Cardiac septum (tissue), 1 donor: ENCODE data around the gene SGCE. TPM values are rescaled to one million over a fixed set of nuclear protein-coding genes. Genes with fewer than 3 reads are reported as not detected.
"Not testable (repeated sequence)": the region's sequence is repeated elsewhere in the genome, so short reads cannot be mapped to it uniquely, and the experiment has no call there.

ENCODE experiments used
- DNase-seq: peaks from one replicate; pipeline ENCODE4 v3.0.0-alpha.2; 2020; ENCODE audit warnings: low spot score
- intact Hi-C: fragments of 100-400 bp; cut with DNase I; formaldehyde crosslinking; loops from one replicate; pipeline ENCODE4 v1.14.0; 2022
- long read RNA-seq: library from polyadenylated mRNA; unstranded; transcript quantifications from one replicate; pipeline ENCODE4 v2.0.0, GENCODE V29; 2021
- total RNA-seq: library from RNA; stranded (reverse); fragmentation: NEBNext Ultra II Directional; extraction: Animal tissue kit (Norgen Biotek cat#: 25700); gene quantifications from one replicate; pipeline ENCODE4 v1.2.1, GENCODE V29; 2021
- donor health status: DM: no; HTN: no; CAD: no.

SGCE gene
- 27.7 TPM for total RNA-seq
- long read RNA-seq, transcript SGCE-299 (11 exons, 1,614 nt) = major isoform, 14 of 31 reads
- long read RNA-seq, partial matches to known transcripts = 6 of 31 reads
- long read RNA-seq, other reads (novel, unspliced or antisense) = 5 of 31 reads

- intact Hi-C loops = loop anchor here (5.0 to 10.0 kb wide), 3 partner anchors 144 to 361 kb away; no protein-coding TSS in a partner anchor
- peak; percentile 81 for DNase-seq
Observed at GRCh38 chr7:94655848-94656657, at the start of gene SGCE. Gene SGCE, minus strand, starts transcription at chr7:94656133. Its CDS starts 35 bp downstream, at chr7:94656098.

DNA sequence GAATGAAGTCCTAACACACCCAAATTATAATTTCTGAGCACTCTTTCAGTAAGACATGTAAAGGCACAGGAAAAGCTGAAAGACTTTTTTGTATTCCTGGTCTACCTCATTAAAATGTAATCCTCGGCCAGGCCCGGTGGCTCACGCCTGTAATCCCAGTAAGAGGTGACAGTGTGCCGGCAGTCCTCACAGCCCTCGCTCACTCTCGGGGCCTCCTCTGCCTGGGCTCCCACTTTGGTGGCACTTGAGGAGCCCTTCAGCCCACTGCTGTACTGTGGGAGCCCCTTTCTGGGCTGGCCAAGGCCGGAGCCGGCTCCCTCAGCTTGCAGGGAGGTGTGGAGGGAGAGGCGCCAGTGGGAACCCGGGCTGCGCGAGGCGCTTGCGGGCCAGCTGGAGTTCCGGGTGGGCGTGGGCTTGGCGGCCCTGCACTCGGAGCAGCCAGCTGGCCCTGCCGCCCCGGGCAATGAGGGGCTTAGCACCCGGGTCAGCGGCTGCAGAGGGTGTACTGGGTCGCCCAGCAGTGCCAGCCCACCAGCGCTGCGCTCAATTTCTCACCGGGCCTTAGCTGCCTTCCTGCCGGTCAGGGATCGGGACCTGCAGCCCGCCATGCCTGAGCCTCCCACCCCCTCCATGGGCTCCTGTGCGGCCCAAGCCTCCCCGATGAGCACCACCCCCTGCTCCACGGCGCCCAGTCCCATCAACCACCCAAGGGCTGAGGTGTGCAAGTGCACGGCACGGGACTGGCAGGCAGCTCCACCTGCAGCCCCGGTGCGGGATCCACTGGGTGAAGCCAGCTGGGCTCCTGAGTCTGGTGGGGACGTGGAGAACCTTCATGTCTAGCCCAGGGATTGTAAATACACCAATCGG is 49.5 kb upstream of the SGCE start:
- intact Hi-C loops, DNase-seq: not testable (repeated sequence)

GRCh38 chr7:94701555-94701973 is 45.6 kb upstream of the SGCE start:
- intact Hi-C loops = no loop called here

GRCh38 chr7:94700926-94701554 is 45.1 kb upstream of the SGCE start:
- DNase-seq = no peak
- intact Hi-C loops = no loop called here

More at GRCh38 chr7:94701555-94701973, 45.6 kb upstream of the SGCE start:
- no peak for DNase-seq

DNA sequence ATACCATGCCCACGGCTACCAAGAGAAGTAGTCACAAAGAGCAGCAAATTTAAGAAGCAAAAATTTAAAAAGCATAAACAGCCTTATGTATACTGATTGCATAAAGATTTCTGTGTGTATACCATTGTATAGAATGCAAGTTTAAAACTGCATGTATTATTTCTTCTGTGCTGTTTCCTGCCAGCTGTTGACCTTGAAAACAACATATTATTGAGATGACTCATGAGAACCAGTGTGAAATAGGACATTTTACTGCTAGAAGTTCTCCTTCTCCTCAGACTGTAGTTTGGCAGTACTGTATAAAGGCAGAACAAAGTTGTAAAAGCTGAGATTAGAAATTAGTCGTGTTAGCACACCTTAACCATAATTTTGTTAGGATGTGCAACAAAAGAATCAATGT is 42.3 kb upstream of the SGCE start:
- intact Hi-C loops = no loop called here
- DNase-seq = no peak

DNA sequence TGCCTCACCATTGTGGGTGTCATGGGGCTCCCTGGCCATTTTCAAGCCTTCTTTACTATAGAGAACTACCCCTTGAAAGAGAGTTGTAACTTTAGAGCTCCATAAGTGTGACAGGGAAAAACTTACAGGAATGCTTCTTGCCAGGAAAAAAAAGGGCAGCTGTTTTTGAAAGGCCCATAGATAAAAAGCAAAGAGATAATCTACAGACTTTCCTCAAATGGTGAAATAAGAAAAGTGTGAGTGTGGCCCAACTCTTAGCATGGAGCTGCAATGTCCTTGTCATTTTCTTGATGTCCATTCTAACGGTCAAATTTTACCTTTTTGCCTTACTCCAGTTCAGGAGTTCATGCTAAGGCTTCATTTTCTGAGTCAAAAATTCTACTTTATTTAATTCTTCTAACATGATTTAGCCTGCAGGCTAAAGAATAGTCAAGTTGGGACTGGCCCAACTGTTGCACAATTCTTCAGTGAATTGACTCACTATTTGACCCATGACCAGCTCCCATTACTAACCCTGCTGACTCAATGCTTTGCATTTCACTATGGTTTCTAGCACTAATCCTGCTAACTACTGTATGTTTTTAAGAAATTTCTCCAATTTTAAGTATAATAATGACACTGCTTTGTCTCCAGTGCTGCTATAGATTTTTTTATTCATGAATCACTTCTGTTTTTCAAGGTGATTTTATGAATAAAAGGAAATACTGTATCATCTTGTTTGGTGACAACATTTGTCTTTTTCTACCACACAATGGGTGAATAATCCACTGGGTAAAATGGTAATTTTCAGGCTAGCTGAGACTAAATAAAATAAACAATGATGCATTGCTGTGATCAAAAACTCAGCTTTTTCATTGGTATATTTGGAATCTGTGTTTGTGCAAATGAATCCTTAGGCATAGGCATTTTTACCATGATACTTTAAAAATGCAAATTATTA is 41.4 kb upstream of the SGCE start:
- DNase-seq = no peak
- intact Hi-C loops = no loop called here

GRCh38 chr7:94687810-94688209 is 31.9 kb upstream of the SGCE start:
- intact Hi-C loops = no loop called here
- no peak for DNase-seq

DNA sequence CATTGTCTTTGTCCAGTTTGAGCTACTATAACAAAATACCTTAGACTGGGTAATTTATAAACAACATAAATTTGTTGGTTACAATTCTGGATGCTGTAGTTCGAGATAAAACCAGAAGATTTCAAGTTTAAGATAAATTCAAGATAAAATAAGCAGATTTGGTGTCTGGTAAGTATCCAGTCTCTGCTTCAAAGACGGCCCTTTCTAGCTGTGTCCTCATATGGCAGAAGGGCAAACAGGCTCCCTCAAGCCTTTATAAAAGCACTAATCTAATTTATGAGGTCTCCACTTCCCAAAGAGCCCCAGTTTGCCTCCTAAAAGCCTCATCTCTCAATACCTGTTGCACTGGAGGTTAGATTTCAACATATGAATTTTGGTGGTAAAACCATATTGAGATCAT is 31.1 kb upstream of the SGCE start:
- DNase-seq = no peak
- intact Hi-C loops = no loop called here

DNA sequence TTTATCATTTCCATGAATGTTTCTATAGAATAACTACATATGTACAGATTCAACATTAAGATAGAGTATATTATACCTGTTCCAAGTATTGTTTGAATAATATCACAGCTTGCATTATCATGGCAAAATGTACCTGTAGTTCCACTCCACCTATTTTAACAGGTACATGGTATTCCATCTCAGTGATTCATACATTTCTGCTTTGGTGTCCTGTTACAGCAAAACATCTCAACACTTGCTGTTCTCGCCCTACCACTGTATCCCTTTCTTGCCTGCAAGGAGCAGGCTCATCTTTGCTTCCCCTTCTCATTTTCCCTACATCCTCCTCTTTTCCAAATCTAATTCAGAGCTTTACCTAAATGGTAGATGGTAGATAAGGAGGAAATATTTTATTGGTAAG is 27.1 kb upstream of the SGCE start:
- intact Hi-C loops = no loop called here
- DNase-seq = no peak

DNA sequence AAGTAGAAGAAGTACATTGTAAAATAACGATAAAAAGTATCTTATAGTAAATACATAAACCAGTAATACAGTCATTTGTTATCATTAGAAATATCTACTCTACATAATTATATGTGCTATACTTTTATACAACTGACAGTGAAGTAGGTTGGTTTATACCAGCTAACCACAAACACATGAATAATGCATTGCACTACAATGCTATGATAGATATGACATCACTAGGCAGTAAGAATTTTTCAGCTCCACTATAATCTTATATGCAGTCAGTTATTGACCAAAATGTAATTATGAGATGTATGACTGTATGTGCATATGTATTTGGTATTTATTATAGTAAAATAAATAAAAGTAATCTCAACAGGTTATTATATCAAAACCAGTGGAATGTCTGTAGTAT is 23.4 kb upstream of the SGCE start:
- intact Hi-C loops = no loop called here
- DNase-seq = no peak

GRCh38 chr7:94676431-94676830 is 20.5 kb upstream of the SGCE start:
- intact Hi-C loops = no loop called here
- DNase-seq = no peak

- no peak for DNase-seq
- intact Hi-C loops = no loop called here
Observed at GRCh38 chr7:94675356-94675755, 19.4 kb upstream of the SGCE start.

GRCh38 chr7:94671444-94672235 is 15.7 kb upstream of the SGCE start:
- intact Hi-C loops = no loop called here
- DNase-seq = no peak

GRCh38 chr7:94669773-94670495 is 14.0 kb upstream of the SGCE start:
- no peak for DNase-seq
- intact Hi-C loops = no loop called here

DNA sequence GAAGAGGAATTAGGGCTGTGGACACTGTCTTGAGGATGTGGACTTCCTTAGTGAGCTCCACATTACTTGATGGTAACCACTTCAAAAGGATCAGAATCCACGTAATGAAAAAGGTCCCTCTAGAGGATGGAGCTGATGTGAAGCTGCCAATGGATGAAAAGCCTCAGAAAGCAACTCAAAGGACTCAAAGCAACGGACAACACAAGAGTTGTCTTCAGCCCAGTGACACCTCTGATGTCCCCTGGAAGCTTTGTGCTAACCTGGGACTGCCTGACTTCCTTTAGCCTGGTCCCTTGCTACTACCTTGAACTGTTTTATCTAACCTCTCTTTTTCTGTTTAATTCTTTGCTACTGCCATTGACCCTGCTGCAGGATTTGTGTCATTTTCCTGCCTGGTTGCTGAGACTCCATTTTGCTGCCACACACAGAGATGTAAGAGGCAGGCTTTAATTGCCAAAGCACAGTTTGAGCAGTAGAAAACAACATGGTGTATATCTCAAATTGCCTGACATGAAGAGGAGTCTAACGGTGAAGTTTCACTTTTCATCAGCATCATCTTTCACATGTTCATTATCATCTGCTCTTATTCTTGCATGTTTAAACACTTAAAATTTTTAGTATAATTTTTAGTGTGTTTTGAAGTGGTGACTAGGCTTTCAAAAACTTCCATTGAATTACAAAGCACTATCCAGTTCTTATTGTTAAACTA is 11.1 kb upstream of the SGCE start:
- no peak for DNase-seq
- intact Hi-C loops = no loop called here

DNA sequence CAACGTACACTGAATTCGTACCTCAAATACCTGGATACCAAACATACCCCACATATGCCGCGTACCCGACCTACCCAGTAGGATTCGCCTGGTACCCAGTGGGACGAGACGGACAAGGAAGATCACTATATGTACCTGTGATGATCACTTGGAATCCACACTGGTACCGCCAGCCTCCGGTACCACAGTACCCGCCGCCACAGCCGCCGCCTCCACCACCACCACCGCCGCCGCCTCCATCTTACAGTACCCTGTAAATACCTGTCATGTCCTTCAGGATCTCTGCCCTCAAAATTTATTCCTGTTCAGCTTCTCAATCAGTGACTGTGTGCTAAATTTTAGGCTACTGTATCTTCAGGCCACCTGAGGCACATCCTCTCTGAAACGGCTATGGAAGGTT is 9.5 kb upstream of the SGCE start:
- no peak for DNase-seq
- intact Hi-C loops = no loop called here

- intact Hi-C loops = no loop called here
- DNase-seq = no peak
Observed at GRCh38 chr7:94664023-94664422, 8.1 kb upstream of the SGCE start.
